Activated CD8-positive, alpha-beta memory T cell treated with anti-CD3 and anti-CD28 coated beads, Interleukin-2, amount 50 U/mL, for 1 hour (primary cell): ENCODE data around the gene GATD1.

Experiments used
- DNase-seq: peaks from one replicate; pipeline ENCODE4 v3.0.0-alpha.2; 2020; ENCODE audit errors: extremely low read depth

GATD1 gene, protein sequence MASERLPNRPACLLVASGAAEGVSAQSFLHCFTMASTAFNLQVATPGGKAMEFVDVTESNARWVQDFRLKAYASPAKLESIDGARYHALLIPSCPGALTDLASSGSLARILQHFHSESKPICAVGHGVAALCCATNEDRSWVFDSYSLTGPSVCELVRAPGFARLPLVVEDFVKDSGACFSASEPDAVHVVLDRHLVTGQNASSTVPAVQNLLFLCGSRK

DNA sequence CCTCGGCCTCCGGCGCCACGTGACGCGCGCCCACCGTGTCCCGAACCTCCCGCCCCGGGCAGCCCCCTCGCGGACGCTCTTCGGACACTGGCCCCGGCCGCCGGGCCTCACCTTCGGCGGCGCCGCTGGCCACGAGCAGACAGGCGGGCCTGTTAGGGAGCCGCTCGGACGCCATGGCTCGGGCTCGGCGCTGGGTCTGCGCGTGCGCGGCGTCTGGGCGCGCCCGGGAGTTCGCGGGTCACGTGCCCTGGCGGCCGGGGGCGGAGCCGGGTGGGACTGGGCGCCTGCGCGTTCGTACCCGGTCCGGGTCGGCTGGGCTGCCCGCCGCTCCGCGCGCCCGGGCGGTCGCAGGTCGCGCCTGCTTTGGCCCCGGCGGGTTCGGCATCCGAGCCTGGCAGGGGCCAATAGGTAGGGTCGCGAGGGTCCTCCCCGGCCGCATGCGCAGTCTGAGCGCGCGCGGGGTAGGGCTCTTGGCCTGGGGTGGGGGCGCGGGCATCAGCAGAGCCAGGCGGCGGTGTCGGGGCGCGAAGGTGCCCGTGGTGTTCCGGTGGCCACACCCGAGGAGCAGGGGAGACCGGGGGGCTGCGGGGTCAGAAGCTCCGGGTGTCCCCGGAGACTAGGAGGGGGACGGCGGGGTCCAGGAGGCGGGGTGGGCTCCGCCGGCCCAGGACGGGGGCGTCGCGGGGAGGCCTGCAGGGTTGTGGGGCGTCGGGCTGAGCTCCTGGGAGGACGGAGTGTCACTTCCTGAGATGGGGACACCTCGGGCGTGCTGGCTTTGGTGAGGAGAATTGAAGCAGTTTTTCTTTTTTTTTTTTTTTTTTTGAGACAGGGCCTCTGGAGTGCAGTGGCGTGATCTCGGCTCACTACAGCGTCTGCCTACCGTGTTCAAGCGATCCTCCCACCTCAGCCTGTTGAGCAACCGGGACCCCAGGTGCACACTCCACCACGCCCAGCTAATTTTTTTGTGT, at the start of gene GATD1:
Gene GATD1, minus strand, starts transcription at position 200 of the 968 bp plus-strand sequence. Its CDS starts 25 bp downstream, at position 175.
- DNase-seq = peak; percentile 67

DNA sequence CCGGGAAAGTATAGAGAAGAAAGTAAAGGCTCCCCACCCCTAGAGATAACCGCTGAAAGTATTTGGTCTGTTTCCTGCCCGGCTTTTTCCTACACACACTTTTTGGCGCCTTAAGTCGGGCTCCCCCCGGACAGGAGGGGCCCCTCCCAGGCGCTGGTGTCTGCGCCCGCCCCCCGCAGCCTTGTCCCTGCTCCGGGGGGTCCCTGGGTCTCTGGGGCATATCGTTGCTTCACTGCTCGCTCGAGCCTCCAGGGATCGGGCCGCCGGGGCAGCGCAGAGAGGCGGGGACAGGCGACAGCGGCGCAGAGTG, 49.5 kb upstream of the GATD1 start:
- DNase-seq = no peak

DNA sequence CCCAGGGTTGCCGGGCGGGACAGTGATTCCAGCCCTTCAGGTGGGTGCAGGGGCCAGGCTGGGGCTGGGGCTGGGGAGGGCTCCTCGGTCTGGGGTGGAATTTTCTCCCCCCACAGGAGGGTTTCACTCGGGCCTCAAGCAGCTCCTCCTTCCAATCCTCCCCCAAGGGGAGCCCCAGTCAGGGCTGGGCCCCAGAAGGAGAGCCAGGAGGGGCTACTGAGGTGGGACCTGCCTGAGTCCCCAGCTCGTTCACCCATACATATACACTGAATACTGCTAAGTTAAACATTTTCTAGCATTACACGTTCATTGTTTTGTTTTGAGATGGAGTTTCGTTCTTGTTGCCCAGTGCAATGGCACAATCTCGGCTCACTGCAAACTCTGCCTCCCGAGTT, 48.9 kb upstream of the GATD1 start:
- no peak for DNase-seq

- DNase-seq = no peak
These were observed 48.3 kb upstream of the GATD1 start for GRCh38 chr11:825366-826226.

DNA sequence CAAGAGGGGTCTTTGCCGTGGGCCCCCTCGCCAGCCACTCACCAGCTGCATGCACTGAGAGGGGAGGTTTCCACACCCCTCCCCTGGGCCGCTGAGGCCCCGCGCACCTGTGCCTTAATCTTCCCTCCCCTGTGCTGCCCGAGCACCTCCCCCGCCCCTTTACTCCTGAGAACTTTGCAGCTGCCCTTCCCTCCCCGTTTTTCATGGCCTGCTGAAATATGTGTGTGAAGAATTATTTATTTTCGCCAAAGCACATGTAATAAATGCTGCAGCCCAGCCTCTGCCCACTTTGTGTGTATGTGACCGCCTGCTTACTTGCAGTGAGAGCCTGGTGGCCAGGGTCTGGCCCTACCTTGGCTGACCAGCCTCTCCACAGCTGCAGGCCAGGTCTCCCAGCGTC, 47.7 kb upstream of the GATD1 start:
- no peak for DNase-seq

DNA sequence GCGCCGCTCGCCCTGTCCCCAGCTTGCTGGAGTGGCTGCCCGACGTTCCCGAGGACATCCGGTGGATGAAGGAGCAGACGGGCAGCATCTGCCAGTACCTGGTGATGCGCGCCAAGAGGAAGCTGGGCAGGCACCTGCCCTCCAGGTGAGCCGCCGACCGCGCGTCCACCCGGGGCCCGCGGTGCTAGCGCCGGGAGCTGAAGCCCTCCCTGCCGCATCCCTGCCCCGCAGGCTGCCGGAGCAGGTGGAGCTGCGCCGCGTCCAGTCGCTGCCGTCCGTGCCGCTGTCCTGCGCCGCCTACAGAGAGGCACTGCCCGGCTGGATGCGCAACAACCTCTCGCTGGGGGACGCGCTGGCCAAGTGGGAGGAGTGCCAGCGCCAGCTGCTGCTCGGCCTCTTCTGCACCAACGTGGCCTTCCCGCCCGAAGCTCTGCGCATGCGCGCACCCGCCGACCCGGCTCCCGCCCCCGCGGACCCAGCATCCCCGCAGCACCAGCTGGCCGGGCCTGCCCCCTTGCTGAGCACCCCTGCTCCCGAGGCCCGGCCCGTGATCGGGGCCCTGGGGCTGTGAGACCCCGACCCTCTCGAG, 47.1 kb upstream of the GATD1 start:
- no peak for DNase-seq

DNA sequence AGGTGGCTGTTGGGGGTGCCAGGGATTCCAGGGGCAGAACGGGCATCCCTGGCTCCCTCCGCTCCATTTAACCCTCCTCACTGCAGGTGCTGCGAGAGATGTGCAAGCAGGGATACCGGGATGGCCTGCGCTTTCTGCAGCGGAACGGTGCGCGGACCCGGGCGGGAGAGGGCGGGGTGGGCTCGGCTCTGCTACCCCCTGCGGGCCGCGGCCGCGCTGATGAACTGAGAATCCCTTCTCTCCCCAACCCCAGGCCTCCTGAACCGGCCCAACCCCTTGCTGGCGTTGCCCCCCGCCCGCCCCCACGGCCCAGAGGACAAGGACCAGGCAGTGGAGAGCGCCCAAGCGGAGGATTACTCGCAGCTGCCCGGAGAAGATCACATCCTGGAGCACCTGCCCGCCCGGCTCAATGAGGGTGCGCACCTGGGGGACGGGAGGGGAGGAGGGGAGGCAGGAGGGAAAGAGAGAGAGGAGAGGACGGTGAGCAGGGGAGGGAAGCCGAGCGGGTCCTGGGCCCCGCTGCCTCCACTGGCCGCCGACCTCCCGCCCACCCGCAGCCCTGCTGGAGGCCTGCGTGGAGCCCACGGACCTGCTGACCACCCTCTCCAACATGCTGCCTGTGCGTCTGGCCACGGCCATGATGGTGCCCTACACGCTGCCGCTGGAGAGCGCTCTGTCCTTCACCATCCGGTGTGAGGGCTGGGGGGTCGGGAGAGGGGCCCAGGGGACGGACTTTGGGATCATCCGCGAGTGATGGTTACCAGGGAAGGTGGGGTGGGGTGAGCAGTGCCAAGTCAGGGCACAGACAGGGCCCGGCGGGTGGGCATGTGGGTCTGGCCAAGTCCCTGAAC, 46.4 kb upstream of the GATD1 start:
- no peak for DNase-seq

DNA sequence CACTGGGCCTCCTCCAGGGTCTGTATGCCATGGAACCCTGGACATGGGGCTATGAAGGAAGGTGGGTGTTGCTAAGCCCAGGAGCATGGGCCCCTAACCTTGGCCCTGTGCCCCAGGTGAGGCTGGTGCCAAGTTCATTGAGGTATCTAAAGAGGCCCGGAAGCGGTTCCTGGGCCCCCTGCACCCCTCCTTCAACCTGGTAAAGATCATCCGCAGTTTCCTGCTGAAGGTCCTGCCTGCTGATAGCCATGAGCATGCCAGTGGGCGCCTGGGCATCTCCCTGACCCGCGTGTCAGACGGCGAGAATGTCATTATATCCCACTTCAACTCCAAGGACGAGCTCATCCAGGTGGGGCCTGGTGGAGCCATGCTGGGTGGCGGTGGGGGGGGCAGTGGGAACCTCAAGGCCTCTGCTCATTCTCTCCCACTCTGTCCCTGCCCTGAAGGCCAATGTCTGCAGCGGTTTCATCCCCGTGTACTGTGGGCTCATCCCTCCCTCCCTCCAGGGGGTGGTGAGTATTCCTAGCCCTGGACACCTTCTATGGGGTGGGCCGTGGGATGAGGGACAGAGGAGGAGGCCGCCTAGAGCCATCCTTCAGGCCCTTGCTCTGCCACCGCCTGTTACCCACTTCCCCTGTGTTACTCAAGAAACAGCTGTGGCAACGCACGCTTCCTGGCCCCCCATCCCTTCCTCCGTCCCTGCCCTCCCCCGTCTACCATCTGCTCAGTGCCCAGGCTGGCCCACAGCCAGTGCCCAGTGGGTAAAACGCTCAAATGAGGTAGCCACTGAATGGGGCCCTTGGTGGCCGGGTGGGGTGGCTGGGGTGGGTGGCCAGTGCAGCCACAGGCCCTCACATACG, 44.5 kb upstream of the GATD1 start:
- DNase-seq = no peak

GRCh38 chr11:820655-821511, 43.6 kb upstream of the GATD1 start:
- DNase-seq = no peak

- DNase-seq = peak; percentile 90
These were observed 42.8 kb upstream of the GATD1 start for GRCh38 chr11:819943-820649.

- DNase-seq = peak; percentile 70
These were observed 42.0 kb upstream of the GATD1 start for GRCh38 chr11:819129-819931.

DNA sequence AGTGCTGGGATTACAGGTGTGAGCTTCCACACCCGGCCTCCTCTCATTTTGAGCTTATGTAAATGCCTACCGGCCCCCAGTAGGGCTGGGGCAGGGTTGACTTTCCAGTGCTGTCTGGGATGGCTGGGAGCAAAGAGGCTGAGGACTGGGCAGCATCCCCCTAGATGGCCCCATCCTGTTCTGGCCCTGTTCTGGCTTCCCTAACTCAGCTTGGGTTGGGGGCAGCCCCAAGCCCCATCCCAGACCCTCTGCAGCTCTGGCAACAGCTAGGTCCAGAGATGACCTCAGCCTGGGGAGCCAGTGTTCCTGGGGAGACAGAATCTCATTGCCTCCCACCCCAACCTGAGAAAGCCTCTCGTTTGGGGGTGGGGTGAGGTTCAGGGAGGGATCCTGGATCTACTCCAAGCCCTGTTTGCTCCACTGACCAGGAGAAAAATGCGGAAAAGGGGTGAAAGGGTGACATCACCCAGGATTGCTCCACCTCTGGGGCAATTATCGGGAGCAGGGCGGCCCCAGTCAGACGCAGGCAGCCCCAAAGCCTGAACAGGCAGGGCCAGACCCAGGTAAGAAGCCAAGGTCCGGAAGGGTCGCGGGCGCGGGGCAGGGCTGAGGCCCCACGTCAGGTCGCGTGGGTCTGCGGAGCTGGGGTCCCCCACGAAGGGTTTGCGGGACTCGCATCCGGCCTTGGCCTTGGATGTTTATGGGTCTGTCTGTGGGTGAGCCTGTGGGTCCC, 41.3 kb upstream of the GATD1 start, which contains the start of gene PNPLA2:
Gene PNPLA2, plus strand, starts transcription at position 519 of the 733 bp plus-strand sequence. CDS start 805 bp downstream, outside the sequence.
- no peak for DNase-seq

- DNase-seq = no peak
These were observed 39.1 kb upstream of the GATD1 start for GRCh38 chr11:816433-816779.

GRCh38 chr11:815675-816432, 38.6 kb upstream of the GATD1 start:
- no peak for DNase-seq

GRCh38 chr11:813456-814096, 36.3 kb upstream of the GATD1 start:
- DNase-seq = no peak

DNA sequence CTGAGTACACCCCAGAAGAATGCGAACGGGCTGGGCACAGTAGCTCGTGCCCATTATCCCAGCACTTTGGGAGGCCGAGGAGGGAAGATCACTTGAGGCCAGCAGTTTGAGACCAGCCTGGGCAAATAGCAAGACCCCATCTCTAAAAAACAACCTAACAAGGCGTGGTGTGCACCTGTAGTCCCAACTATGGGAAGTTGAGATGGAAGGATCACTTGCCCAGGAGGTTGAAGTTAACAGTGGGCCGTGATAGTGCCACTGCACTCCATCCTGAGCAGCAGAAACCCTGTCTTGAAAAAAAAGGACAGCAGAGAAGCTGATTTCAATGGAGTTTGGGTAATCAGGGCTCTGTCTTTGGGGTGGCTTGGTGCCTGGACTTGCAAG, 35.8 kb upstream of the GATD1 start:
- no peak for DNase-seq
